GM12892 (cell line): ENCODE data around the gene GAD2.

ENCODE experiments used
- POLR2A ChIP-seq: IDR thresholded peaks from 2 replicates; pipeline ENCODE4 v1.6.1; 2011; ENCODE audit warnings: low read depth, low read length, control low read depth
- POLR2AphosphoS5 ChIP-seq: IDR thresholded peaks from 2 replicates; pipeline ENCODE4 v1.6.1; 2011; ENCODE audit warnings: low read depth, low read length, control low read depth

DNA sequence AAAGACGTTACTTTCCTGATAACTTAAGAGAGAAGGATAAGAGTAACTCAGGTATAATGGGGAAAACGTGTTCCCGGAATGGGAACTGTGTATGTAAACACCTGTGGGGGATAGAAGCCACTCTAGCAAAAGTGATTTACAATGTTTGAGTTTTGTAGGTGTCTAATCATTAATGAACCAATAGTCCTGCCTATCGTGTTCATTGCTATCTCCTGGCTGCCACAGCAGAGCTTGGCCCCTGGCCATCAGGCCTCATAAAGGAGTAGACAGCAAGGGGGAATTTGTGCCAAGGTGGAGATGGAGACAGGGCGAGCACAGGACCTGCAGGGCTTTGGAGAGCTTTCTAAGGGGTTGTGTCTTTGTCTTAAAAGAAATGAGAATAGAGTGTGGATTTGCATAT, 102.1 kb downstream of the GAD2 start:
- no peak for TF ChIP-seq POLR2A
- no peak for TF ChIP-seq POLR2AphosphoS5
